ENCODE results near the gene MYRF. TPM values are rescaled to one million over a fixed set of nuclear protein-coding genes. Genes with fewer than 3 reads are reported as not detected.

Gene MYRF
- total and polyA plus RNA-seq, 9 of the 15 experiments (the other 6 are each of a cell fraction or from before 2014, with no cell fraction given), result 2.3 to 25.8 (median 7.1) TPM

DNA sequence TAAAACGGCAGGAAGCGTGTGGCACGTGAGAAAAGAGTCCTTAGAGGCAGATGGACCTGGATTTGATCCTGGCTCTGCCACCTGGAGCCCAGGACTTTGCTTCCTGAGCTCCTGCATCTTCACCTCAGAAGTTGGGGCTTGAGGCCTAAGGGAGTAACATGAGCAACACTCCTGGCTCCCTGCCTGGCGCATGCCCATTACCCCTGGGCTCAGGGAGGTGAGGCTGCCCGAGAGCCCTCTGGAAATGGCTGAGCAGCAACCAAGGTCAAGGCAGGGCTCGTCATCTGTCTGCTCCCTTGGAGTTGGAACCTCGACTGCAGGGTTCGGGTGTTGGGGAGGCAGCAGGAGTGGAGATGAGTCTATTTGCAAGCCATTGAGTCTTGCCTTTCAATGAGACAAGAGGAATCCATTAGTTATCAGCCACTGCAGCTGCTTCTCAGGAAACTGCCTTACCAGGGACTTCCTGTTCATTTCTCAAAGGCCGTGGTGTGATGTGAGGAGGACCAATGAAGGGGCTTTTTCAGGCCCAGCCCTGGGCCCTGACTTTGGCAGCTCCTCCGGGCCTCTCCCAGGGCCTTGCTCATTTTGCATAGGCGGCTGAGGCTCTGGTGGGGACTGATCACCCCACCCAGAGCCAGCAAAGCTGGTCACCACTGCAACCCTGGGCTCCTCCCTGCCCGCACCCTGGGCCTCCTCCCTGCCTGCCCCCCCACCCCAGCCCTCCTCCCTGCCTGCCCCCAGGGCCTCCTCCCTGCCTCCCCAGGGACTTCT lies 82.0 kb downstream of the MYRF start (continued):
- TF ChIP-seq ZBTB26 (CRISPR knock-in tag; IDR thresholded peaks at IDR 0.05) (no peak), TARDBP (IDR thresholded peaks at IDR 0.05) (no peak), ZNF586 (CRISPR knock-in tag; conservative IDR thresholded peaks at IDR 0.05) (no peak), FOXK2 (conservative IDR thresholded peaks at IDR 0.05 in 1 of 2, IDR thresholded peaks at IDR 0.05 in 1 of 2; ENCODE audit: low read depth in 2 of 2) (no peak), HIVEP1 (CRISPR knock-in tag; IDR thresholded peaks at IDR 0.05) (0 out of 2 replicates have a peak, but pooled peaks have one; percentile 33), ZNF644 (tag; IDR thresholded peaks at IDR 0.05; ENCODE audit: low read depth) (peak; percentile 81), SRSF3 (IDR thresholded peaks at IDR 0.05; ENCODE audit: insufficient read depth, low read length) (no peak), ZNF57 (CRISPR knock-in tag; IDR thresholded peaks at IDR 0.05) (no peak), MED1 (CRISPR knock-in tag; IDR thresholded peaks at IDR 0.05; ENCODE audit: borderline replicate concordance) (no peak), RBM39 (optimal IDR thresholded peaks at IDR 0.05; ENCODE audit: low read depth, low read length) (no peak), IRF9 (tag; IDR thresholded peaks at IDR 0.05) (peak; percentile 58; the same call in 1 of the 2 replicates), ASH1L (IDR thresholded peaks at IDR 0.05; ENCODE audit: borderline replicate concordance, low read depth, partially characterized antibody) (peak; percentile 43), RB1 (IDR thresholded peaks at IDR 0.05; ENCODE audit: low read depth) (no peak), KDM4B (IDR thresholded peaks at IDR 0.05; ENCODE audit: borderline replicate concordance in 2 of 2, low read depth in 1 of 2) (no peak), KAT7 (CRISPR knock-in tag; IDR thresholded peaks at IDR 0.05; ENCODE audit: borderline replicate concordance) (no peak), PURB (CRISPR knock-in tag; IDR thresholded peaks at IDR 0.05; ENCODE audit: low read depth) (no peak)
- TF ChIP-seq, protein P1, sequence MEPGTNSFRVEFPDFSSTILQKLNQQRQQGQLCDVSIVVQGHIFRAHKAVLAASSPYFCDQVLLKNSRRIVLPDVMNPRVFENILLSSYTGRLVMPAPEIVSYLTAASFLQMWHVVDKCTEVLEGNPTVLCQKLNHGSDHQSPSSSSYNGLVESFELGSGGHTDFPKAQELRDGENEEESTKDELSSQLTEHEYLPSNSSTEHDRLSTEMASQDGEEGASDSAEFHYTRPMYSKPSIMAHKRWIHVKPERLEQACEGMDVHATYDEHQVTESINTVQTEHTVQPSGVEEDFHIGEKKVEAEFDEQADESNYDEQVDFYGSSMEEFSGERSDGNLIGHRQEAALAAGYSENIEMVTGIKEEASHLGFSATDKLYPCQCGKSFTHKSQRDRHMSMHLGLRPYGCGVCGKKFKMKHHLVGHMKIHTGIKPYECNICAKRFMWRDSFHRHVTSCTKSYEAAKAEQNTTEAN (CRISPR knock-in tag; IDR thresholded peaks at IDR 0.05), result no peak
- TF ChIP-seq, protein P2, sequence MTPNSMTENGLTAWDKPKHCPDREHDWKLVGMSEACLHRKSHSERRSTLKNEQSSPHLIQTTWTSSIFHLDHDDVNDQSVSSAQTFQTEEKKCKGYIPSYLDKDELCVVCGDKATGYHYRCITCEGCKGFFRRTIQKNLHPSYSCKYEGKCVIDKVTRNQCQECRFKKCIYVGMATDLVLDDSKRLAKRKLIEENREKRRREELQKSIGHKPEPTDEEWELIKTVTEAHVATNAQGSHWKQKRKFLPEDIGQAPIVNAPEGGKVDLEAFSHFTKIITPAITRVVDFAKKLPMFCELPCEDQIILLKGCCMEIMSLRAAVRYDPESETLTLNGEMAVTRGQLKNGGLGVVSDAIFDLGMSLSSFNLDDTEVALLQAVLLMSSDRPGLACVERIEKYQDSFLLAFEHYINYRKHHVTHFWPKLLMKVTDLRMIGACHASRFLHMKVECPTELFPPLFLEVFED (CRISPR knock-in tag; conservative IDR thresholded peaks at IDR 0.05), result no peak
- TF ChIP-seq, protein P3, sequence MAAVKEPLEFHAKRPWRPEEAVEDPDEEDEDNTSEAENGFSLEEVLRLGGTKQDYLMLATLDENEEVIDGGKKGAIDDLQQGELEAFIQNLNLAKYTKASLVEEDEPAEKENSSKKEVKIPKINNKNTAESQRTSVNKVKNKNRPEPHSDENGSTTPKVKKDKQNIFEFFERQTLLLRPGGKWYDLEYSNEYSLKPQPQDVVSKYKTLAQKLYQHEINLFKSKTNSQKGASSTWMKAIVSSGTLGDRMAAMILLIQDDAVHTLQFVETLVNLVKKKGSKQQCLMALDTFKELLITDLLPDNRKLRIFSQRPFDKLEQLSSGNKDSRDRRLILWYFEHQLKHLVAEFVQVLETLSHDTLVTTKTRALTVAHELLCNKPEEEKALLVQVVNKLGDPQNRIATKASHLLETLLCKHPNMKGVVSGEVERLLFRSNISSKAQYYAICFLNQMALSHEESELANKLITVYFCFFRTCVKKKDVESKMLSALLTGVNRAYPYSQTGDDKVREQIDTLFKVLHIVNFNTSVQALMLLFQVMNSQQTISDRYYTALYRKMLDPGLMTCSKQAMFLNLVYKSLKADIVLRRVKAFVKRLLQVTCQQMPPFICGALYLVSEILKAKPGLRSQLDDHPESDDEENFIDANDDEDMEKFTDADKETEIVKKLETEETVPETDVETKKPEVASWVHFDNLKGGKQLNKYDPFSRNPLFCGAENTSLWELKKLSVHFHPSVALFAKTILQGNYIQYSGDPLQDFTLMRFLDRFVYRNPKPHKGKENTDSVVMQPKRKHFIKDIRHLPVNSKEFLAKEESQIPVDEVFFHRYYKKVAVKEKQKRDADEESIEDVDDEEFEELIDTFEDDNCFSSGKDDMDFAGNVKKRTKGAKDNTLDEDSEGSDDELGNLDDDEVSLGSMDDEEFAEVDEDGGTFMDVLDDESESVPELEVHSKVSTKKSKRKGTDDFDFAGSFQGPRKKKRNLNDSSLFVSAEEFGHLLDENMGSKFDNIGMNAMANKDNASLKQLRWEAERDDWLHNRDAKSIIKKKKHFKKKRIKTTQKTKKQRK (IDR thresholded peaks at IDR 0.05; ENCODE audit: borderline replicate concordance, low read depth, low read length), result no peak

All from K562 (cell line).